Stimulated activated naive CD4-positive, alpha-beta T cell (primary cell): ENCODE results near the gene HSPA2.
"Not testable (repeated sequence)": the region's sequence is repeated elsewhere in the genome, so short reads cannot be mapped to it uniquely, and the experiment has no call there.

ENCODE experiments used
- DNase-seq, 6 experiments: peaks; one replicate each; lab custom pipeline; 2025; lab: John Stamatoyannopoulos, UW

HSPA2 gene

DNA sequence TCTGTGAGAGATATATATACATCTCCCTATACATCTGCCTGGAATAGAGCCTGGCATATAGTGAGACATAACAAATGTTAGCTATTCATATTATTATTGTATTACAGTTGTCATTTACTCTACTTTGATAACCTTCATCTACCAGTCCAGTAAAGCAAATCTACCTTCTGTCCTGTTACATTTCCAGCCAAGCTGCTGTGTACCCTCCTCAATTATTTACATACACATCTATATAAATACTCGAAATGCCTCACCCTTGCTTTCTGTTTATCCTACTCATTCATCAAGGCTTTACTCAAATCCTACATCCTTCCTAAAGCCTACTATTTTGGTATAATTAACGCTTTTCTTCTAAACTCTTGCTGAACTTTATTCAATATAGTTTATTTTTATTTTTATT is 27.3 kb upstream of the HSPA2 start:
- no peak for DNase-seq

DNA sequence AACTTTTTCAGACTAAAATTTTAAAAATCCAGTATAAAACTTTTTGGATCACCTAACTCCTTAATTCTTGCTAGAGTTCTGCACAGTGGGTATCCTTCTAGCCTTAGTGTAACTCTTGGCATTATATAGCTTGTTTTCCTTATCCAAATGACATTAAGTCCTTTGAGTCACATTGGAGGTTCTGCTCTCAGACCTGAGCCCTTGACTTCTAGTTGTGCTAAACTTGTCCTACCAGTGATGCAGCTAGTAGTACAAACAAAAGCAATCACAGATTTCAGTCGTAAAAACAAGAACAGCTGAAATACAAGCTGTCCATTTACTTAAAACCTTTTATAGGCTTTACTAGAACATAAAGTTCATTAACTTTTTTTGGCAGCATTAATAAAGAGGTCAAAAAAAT is 25.5 kb upstream of the HSPA2 start:
- DNase-seq: no peak

DNA sequence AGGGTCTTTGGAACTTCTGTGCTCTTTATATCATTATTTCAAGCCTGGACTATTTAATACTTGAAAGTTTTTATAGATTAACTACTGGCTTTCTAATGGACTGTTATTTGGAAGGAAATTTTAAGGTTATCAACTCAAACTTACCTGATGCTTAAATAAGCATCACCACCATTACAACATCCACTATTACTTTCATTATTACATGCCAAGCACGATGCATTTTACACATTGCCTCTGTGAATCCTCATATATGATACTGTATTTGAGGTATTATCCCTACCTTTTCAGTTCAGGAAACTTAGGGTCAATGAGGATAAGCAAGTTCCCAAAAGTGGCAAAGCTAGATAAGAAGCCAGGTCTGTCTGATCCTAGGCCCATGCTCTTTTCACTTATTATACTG is 23.6 kb upstream of the HSPA2 start:
- no peak for DNase-seq

DNA sequence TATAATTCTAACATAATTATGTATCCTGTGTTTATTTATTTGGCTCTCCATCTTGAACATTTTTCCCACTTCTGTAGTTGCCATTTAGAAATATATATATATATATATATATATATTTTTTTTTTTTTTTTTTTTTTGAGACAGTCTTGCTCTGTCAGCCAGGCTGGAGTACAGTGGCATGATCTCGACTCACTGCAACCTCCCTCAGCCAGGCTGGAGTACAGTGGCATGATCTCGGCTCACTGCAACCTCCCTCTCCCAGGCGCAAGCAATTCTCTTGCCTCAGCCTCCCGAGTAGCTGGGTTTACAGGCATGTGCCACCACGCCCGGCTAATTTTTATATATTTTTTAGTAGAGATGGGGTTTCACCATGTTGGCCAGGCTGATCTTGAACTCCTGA is 22.9 kb upstream of the HSPA2 start:
- DNase-seq: not testable (repeated sequence)

DNA sequence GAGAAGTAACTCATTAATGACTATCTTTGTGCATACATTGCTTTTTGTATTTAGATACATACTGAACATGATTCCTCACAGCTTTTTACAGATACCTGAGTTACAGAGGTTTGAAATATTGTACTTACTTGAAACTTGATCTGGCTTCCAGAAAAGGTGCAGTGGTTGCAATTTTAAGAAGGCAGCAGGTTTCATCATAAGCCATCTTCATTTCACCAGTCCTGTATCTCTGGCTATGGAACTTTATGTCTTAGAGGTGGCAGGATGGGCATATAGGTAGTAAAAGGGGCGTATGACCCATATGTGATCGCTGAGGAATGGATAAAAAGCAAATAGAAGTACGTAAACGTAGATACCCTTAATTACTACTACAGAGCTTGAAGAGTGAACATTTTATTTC is 22.3 kb upstream of the HSPA2 start:
- DNase-seq: no peak

DNA sequence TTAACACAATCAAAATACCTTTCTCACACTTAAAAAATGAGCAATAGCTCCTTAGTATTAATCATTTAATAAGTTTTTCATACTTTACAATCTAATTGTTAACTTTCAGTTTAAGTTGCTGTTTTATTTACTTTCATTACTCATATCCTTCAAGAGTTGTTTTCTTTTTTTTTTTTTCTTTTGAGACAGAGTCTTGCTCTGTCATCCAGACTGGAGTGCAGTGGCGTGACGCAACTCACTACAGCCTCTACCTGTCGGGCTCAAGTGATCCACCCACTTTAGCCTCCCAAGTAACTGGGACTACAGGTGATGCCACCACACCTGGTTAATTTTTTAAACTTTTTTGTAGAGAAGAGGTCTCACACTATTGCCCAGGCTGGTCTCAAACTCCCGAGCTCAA is 19.8 kb upstream of the HSPA2 start:
- DNase-seq: no peak

DNA sequence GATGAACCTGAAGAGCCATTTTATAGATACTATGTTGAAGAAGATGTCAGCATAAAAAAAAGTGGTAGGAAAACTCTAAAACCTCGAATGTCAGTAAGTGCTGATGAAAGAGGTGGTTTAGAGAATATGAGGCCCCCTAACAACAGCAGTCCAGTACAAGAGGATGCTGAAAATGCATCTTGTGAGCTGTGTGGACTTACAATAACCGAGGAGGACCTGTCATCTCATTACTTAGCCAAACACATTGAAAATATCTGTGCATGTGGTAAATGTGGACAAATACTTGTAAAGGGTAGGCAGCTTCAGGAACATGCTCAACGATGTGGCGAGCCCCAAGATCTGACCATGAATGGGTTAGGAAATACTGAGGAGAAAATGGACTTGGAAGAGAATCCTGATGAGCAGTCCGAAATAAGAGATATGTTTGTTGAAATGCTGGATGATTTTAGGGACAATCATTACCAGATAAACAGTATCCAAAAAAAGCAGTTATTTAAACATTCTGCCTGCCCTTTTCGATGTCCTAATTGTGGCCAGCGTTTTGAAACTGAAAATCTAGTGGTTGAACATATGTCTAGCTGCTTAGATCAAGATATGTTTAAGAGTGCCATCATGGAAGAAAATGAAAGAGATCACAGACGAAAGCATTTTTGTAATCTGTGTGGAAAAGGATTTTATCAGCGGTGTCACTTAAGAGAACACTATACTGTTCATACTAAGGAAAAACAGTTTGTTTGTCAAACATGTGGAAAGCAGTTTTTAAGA is 17.8 kb upstream of the HSPA2 start:
- no peak for DNase-seq

DNA sequence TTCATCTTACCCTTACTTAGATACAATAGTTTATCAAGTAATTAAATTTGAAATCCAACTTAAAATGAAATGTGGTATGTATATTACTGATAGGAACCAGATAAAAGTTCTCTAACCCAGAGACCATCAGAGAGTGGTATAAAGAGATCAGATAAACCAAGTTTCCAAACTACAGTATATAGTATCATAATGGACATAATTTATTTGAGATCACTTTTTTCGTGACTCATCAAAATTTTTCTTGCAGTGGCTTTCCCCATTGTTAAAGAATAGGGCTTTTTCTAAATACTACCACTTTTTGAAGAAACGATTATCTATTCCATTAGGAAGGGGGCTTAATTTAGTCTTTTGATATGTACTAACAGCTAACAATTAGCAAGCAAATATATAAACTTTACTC is 15.2 kb upstream of the HSPA2 start:
- no peak for DNase-seq

DNA sequence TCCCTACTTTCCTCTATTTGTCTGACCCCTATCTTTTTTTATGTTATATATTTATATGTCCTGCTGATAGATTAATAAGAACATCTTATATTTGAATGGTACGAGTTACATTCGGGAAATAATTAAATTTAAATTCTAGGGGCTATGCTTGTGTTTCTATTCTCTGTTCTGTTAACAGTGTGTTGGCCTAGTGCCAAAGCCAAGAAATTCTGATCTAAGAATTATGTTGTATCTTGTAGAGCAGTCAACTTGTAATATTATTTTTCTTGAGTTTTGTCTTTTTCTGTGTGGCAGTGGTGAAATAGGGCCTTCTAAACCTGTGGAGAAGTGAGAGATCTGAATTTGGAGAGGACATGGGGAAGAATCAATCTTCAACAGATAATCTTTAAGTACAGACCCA is 9.0 kb upstream of the HSPA2 start:
- DNase-seq: no peak

DNA sequence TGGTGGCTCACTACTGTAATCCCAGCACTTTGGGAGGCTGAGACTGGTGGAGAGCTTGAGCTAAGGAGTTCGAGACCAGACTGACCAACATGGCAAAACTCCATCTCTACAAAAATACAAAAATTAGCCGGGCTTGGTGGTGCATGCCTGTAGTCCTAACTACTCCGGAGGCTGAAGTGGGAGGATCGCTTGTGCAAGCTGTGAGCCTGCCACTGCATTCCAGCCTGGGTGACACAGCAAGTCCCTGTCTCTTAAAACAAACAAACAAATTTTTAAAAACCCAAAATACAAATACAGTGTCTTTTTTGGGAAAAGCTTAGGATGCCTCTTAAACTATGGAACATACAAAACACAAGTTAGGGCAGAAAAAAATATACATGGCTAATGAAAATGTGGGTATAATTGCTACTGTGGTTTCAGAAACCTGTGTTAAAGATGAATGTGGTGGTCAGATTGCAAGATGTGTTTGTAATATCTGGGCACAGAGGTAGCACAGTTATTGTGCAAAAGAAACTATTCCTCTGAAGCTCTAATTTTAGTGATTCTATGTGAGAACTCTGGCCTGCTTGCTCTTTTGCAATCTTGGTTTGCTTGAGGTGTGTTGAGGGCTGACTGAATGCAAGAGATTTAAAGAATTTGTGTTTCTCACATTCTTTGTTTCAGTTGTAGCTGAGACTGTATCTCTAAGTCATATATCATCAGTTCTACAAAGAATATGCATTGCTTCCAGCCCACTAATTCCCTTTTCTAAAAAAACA is 3.9 kb upstream of the HSPA2 start:
- no peak for DNase-seq

DNA sequence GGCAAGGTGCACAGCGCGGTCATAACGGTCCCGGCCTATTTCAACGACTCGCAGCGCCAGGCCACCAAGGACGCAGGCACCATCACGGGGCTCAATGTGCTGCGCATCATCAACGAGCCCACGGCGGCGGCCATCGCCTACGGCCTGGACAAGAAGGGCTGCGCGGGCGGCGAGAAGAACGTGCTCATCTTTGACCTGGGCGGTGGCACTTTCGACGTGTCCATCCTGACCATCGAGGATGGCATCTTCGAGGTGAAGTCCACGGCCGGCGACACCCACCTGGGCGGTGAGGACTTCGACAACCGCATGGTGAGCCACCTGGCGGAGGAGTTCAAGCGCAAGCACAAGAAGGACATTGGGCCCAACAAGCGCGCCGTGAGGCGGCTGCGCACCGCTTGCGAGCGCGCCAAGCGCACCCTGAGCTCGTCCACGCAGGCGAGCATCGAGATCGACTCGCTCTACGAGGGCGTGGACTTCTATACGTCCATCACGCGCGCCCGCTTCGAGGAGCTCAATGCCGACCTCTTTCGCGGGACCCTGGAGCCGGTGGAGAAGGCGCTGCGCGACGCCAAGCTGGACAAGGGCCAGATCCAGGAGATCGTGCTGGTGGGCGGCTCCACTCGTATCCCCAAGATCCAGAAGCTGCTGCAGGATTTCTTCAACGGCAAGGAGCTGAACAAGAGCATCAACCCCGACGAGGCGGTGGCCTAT is 875 bp downstream of the HSPA2 start:
- DNase-seq: peak in 3 of 6 experiments; percentile 12 to 27 (median 19)

DNA sequence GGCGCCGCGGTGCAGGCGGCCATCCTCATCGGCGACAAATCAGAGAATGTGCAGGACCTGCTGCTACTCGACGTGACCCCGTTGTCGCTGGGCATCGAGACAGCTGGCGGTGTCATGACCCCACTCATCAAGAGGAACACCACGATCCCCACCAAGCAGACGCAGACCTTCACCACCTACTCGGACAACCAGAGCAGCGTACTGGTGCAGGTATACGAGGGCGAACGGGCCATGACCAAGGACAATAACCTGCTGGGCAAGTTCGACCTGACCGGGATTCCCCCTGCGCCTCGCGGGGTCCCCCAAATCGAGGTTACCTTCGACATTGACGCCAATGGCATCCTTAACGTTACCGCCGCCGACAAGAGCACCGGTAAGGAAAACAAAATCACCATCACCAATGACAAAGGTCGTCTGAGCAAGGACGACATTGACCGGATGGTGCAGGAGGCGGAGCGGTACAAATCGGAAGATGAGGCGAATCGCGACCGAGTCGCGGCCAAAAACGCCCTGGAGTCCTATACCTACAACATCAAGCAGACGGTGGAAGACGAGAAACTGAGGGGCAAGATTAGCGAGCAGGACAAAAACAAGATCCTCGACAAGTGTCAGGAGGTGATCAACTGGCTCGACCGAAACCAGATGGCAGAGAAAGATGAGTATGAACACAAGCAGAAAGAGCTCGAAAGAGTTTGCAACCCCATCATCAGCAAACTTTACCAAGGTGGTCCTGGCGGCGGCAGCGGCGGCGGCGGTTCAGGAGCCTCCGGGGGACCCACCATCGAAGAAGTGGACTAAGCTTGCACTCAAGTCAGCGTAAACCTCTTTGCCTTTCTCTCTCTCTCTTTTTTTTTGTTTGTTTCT is 1.7 kb downstream of the HSPA2 start:
- DNase-seq: peak in 4 of 6 experiments; percentile 6 to 36 (median 12)

DNA sequence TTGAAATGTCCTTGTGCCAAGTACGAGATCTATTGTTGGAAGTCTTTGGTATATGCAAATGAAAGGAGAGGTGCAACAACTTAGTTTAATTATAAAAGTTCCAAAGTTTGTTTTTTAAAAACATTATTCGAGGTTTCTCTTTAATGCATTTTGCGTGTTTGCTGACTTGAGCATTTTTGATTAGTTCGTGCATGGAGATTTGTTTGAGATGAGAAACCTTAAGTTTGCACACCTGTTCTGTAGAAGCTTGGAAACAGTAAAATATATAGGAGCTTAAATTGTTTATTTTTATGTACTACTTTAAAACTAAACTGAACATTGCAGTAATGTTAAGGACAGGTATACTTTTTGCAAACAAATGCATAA is 2.3 kb downstream of the HSPA2 start:
- no peak for DNase-seq

DNA sequence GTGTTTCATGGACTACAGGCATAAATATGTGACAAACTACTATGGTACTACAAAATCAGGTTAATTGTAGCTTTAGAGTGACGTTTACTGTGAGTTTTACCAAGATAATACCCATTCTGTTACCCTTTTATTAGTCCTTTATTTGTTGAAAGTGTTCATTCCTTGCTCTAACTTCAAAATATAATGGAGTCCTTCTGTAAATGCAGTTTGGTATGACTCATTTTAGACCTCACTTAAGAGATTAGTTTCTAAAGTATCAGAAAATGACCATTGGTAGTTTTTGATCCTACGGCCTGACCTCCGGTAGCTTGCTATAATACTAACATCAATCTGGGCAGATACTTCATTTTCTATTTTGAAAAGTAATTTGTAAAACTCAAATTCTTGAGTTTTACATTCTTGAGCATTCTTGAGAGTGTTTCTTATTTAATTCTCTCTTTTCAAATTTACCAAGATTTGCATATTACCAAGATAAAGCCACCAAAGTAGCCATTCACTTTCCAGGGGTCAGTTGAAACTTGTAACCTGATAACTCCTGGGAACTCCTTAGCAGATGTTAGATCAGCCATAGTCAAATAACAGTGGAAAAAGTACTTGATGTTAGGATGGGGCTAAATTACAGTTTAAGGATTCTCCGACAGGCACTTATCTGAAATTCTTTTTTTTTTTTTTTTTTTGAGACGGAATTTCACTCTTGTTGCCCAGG is 4.2 kb downstream of the HSPA2 start:
- no peak for DNase-seq

DNA sequence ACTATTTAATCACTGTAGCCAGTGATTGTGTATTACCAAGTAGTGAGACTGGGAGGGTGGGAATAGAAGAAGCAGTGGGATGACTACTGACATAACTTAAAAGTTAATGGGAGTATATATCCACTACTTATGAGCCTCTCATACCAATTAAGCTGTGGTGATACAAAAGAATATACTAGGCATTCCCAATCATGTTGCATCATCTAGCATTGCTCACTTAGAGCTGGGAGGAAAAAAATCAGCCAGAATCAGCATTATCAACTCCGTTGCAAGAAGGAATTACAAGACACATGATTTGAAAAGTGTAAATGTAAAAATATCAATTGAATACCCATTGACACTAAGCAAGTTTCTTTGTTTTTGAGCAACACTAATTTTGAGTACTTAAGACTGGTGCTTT is 8.5 kb downstream of the HSPA2 start:
- no peak for DNase-seq

DNA sequence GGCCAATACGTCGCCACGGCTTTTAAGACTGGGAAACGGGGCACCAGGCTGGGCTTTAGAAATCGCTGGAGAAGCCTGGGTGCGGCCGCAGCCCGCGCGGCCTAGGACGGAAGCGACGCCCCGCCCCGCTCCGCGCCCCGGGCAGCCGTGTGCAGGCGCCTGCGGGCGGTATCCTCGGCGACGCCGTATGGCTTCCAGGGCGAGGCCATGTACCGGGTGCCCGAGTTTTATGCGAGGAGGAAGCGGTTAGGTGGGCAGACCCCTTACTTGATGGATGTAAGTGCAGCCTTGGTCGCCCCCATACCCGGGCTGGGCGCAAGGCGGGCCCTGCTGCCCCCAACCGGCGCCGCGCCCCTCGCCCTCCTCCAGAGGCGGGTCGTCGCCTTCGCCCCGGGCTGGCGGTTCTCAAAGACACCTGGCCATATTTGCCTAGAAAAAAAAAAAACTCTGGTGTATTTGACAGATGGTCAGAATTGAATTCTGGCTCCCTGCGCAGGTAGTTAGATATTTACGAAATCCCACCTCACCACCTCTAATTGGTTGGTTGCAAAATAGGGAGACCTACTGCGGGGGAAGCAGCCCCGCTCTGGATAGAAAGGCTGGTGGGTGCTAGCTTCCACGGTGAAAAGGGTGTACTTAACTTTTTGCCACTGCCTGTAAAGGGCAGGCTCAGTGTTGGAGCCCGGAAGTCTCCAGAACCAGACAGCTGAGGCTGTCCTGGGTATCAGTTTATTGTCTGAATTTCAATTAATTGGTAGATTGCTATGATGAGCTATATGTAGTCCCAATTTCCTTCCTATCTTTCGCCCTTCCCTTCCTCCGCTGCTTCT is 9.5 kb downstream of the HSPA2 start, which contains the start of gene PPP1R36:
TSS of gene PPP1R36 (plus strand) at position 171 of the 830 bp plus-strand sequence. CDS start at position 208, 37 bp downstream.
- peak in 5 of 6 experiments; percentile 9 to 25 (median 12) for DNase-seq

DNA sequence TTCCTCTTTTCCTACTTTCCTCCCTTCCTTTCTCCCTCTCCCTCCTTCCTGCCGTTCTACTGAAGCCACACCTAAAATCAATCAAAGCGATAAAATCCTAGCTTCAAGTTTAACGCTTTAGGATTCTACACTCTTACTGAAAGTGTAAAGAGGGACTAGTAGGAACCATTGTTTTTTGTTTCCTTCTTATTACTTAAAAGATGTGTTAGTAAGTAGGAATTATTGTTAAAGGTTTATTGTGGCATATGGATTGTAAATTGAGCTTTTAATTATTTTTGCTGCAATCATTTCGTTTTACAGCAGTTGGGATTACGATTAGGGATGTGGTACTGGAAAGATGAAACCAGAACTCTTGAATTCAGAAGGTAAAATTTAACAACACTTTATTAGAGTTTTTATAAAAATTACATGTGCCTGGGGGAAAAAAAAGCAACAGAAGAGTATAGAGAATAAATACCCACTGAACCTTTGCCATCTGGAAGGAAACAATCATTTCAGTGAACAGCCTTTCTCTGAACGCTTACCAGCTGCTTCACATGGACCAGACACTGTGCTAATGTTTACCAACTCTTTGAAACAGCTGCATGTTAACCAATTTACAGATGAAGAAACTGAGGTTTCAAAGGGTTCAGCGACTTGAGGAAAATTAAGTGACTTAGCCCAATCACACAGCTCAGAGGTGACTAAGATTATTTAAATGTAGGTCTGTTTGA is 10.2 kb downstream of the HSPA2 start:
- DNase-seq: no peak

DNA sequence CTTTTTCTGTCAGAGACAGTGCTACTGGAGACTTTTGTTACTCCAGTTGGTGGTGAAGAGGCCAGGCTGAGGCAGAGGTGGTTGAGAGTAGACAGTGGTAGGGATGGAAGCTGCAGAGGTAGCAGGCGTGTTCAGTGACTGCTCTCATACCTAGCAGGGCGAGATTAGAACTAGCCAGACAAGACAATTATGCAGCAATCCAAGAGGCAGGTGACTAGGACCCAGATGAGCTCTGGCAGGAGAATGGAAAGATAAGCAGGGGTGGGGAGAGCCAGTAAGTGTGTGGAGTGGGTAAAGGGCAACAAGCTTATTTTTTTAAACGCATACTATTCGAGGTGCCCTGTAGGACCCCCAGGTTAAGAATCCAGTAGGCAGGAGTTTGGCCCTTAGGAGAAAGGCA is 14.0 kb downstream of the HSPA2 start:
- DNase-seq: no peak

DNA sequence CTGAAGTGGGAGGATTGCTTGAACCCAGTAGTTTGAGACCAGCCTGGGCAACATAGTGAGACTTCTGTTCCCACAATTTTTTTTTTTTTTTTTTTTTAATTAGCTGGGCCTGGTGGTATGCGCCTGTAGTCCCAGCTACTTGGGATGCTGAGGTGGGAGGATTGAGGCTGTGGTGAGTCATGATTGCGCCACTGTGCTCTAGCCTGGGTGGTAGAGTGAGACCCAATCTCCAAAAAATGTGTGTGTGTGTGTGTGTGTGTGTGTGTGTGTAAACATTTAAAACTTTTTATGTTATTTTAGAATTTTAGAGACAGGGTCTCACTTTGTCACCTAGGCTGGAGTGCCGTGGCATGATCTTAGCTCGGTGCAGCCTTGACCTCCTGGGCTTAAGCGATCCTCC is 16.0 kb downstream of the HSPA2 start:
- DNase-seq: no peak

DNA sequence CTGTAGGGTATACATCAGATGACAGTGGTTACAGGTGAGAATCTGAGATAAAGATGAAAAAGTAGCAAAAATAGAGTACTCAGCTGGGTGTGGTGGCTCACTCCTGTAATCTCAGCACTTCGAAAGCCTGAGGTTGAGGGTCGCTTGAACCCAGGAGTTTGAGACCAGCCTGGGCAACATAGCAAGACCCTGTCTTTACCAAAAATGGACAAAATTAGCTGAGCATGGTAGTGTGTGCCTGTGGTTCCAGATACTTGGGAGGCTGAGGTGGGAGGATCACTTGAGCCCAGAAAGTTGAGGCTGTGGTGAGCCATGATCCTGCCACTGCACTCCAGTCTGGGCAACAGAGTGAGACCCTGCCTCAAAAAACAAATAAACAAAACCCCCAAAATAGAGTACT is 17.7 kb downstream of the HSPA2 start:
- not testable (repeated sequence) for DNase-seq
